IMR-90 (cell line): ENCODE data around the gene KCTD19. TPM values are rescaled to one million over a fixed set of nuclear protein-coding genes. Genes with fewer than 3 reads are reported as not detected.
A peak's percentile ranks its signal among the peaks of the same experiment; 100 is the strongest.

Source experiments
- ATAC-seq: fragments of 200-7000 bp; cut with Tn5 transposase; 2 replicates; pipeline ENCODE4 v1.9.1; 2020; ENCODE audit warnings: low read depth, mild to moderate bottlenecking, moderate library complexity
- BruUV-seq: library from RNA; stranded (reverse); fragments of 400-500 nt; replicated peaks from 2 replicates; lab custom pipeline; 2021; lab: Mats Ljungman, UMichigan
- CTCF ChIA-PET: fragments of 300-600 bp; formaldehyde crosslinking; extraction: SDS; loops from one replicate; lab custom pipeline; 2021; ENCODE audit warnings: antibody characterized with exemption; lab: Yijun Ruan, JAX
- POLR2A ChIA-PET: fragments of 300-600 bp; sonication (Branson Sonifier 250); formaldehyde crosslinking; loops from one replicate; lab custom pipeline; 2022; ENCODE audit warnings: antibody characterized with exemption; ENCODE audit not compliant: unreplicated experiment; lab: Charles Lee
- DNase-seq: peaks from one replicate; pipeline ENCODE4 v3.0.0; 2013
- H2AFZ ChIP-seq: replicated peaks from 2 replicates; pipeline ENCODE3; 2013; ENCODE audit warnings: low read length, mild to moderate bottlenecking; ENCODE audit not compliant: poor library complexity
- H2AK5ac ChIP-seq: 2 replicates; pipeline ENCODE4 v1.6.1; 2013; ENCODE audit warnings: low read depth, low read length, inconsistent platforms
- H2AK9ac ChIP-seq: replicated peaks from 2 replicates; pipeline ENCODE3; 2013; ENCODE audit warnings: mild to moderate bottlenecking, low read depth, low read length, moderate library complexity; ENCODE audit not compliant: poor library complexity
- H2BK120ac ChIP-seq: 2 replicates; pipeline ENCODE4 v1.6.1; 2013; ENCODE audit warnings: low read depth, low read length, inconsistent platforms
- H2BK15ac ChIP-seq: 3 replicates; pipeline ENCODE4 v1.6.1; 2013; ENCODE audit warnings: low read depth, low read length, inconsistent platforms
- H2BK20ac ChIP-seq: 2 replicates; pipeline ENCODE4 v1.6.1; 2013; ENCODE audit warnings: low read depth, mild to moderate bottlenecking, inconsistent platforms, low read length, moderate library complexity
- H2BK5ac ChIP-seq: 2 replicates; pipeline ENCODE4 v1.6.1; 2013; ENCODE audit warnings: mild to moderate bottlenecking, low read depth, low read length, inconsistent platforms; ENCODE audit not compliant: poor library complexity, severe bottlenecking
- H3K14ac ChIP-seq: replicated peaks from 2 replicates; pipeline ENCODE4 v1.6.1; 2013; ENCODE audit warnings: low read depth, low read length, inconsistent platforms
- H3K18ac ChIP-seq: 2 replicates; pipeline ENCODE4 v1.6.1; 2013; ENCODE audit warnings: low read depth, low read length, control low read depth
- H3K23ac ChIP-seq: 2 replicates; pipeline ENCODE4 v1.6.1; 2013; ENCODE audit warnings: low read depth, low read length, inconsistent platforms
- H3K27ac ChIP-seq: 2 replicates; pipeline ENCODE4 v1.5.1; 2013; ENCODE audit warnings: mild to moderate bottlenecking, control low read depth, low read length; ENCODE audit not compliant: insufficient read depth
- H3K27me3 ChIP-seq: 2 replicates; pipeline ENCODE4 v1.6.1; 2013; ENCODE audit warnings: low read length; ENCODE audit not compliant: control insufficient read depth, insufficient read depth
- H3K36me3 ChIP-seq: 2 replicates; pipeline ENCODE4 v1.6.1; 2013; ENCODE audit warnings: low read length, mixed read lengths; ENCODE audit not compliant: control insufficient read depth, insufficient read depth
- H3K4ac ChIP-seq: 2 replicates; pipeline ENCODE4 v1.6.1; 2013; ENCODE audit warnings: low read depth, low read length, inconsistent platforms
- H3K4me1 ChIP-seq: 2 replicates; pipeline ENCODE4 v1.6.1; 2013; ENCODE audit warnings: low read length, mixed read lengths; ENCODE audit not compliant: control insufficient read depth, insufficient read depth
- H3K4me2 ChIP-seq: 2 replicates; pipeline ENCODE4 v1.6.1; 2013; ENCODE audit warnings: low read depth, mild to moderate bottlenecking, control low read depth, low read length, moderate library complexity
- H3K4me3 ChIP-seq: 2 replicates; pipeline ENCODE4 v1.5.1; 2013; ENCODE audit warnings: low read depth, mild to moderate bottlenecking, control low read depth, low read length, moderate library complexity; ENCODE audit not compliant: insufficient read depth
- H3K56ac ChIP-seq: 2 replicates; pipeline ENCODE4 v1.6.1; 2013; ENCODE audit warnings: low read length, inconsistent platforms; ENCODE audit not compliant: insufficient read depth; ENCODE audit errors: extremely low read depth
- H3K79me1 ChIP-seq, 2 experiments: 2 replicates each; pipeline ENCODE4 v1.6.1; 2013; ENCODE audit warnings: low read length in 2 of 2, inconsistent platforms in 1 of 2, low read depth in 1 of 2
- H3K9ac ChIP-seq: 2 replicates; pipeline ENCODE4 v1.6.1; 2013; ENCODE audit warnings: low read depth, low read length, control low read depth
- H3K9me1 ChIP-seq: 2 replicates; pipeline ENCODE4 v1.6.1; 2013; ENCODE audit warnings: low read length, inconsistent platforms; ENCODE audit not compliant: insufficient read depth
- H3K9me3 ChIP-seq: 2 replicates; pipeline ENCODE4 v1.6.1; 2013; ENCODE audit warnings: low read length; ENCODE audit not compliant: control insufficient read depth, insufficient read depth
- H4K20me1 ChIP-seq: 2 replicates; pipeline ENCODE4 v1.6.1; 2013; ENCODE audit warnings: low read length, inconsistent platforms; ENCODE audit not compliant: insufficient read depth
- H4K5ac ChIP-seq: 2 replicates; pipeline ENCODE4 v1.6.1; 2013; ENCODE audit warnings: mild to moderate bottlenecking, low read depth, low read length, control low read depth
- H4K8ac ChIP-seq, 2 experiments: 2 replicates each; pipeline ENCODE4 v1.6.1; 2013; ENCODE audit warnings: low read depth in 2 of 2, low read length in 2 of 2, control low read depth in 1 of 2, inconsistent platforms in 1 of 2
- H4K91ac ChIP-seq: 2 replicates; pipeline ENCODE4 v1.6.1; 2013; ENCODE audit warnings: low read depth, low read length, inconsistent platforms; ENCODE audit not compliant: insufficient read depth
- BHLHE40 ChIP-seq: fragments of 150-350 bp; IDR thresholded peaks from 2 replicates; pipeline ENCODE4 v1.6.1; 2016; ENCODE audit warnings: mild to moderate bottlenecking, low read depth, low read length
- CEBPB ChIP-seq: IDR thresholded peaks from 2 replicates; pipeline ENCODE4 v1.6.1; 2012; ENCODE audit warnings: low read depth, low read length, improper control_type of control experiment
- CHD1 ChIP-seq: IDR thresholded peaks from 2 replicates; pipeline ENCODE4 v1.6.1; 2012; ENCODE audit warnings: low read depth, low read length, improper control_type of control experiment
- CTCF ChIP-seq: conservative IDR thresholded peaks from 2 replicates; pipeline ENCODE4 v1.5.1; 2012; ENCODE audit warnings: mild to moderate bottlenecking, low read depth, low read length, improper control_type of control experiment
- ELK1 ChIP-seq: fragments of 150-350 bp; IDR thresholded peaks from 2 replicates; pipeline ENCODE4 v1.6.1; 2016; ENCODE audit warnings: low read depth, mild to moderate bottlenecking, low read length, moderate library complexity, borderline replicate concordance
- FOS ChIP-seq: fragments of 150-350 bp; IDR thresholded peaks from 2 replicates; pipeline ENCODE4 v1.6.1; 2016; ENCODE audit warnings: low read depth, low read length
- MAFK ChIP-seq: IDR thresholded peaks from 2 replicates; pipeline ENCODE4 v1.6.1; 2012; ENCODE audit warnings: low read depth, low read length, improper control_type of control experiment
- MAZ ChIP-seq: IDR thresholded peaks from 2 replicates; pipeline ENCODE4 v1.6.1; 2012; ENCODE audit warnings: low read depth, mild to moderate bottlenecking, low read length, improper control_type of control experiment, moderate library complexity, borderline replicate concordance
- MXI1 ChIP-seq: IDR thresholded peaks from 2 replicates; pipeline ENCODE4 v1.6.1; 2012; ENCODE audit warnings: low read depth, mild to moderate bottlenecking, low read length, moderate library complexity, borderline replicate concordance
- POLR2A ChIP-seq: IDR thresholded peaks from 2 replicates; pipeline ENCODE4 v1.6.1; 2012; ENCODE audit warnings: mild to moderate bottlenecking, low read depth, low read length
- RAD21 ChIP-seq: IDR thresholded peaks from 2 replicates; pipeline ENCODE4 v1.6.1; 2012; ENCODE audit warnings: low read length, improper control_type of control experiment
- RCOR1 ChIP-seq: IDR thresholded peaks from 2 replicates; pipeline ENCODE4 v1.6.1; 2012; ENCODE audit warnings: mild to moderate bottlenecking, low read length, improper control_type of control experiment; ENCODE audit not compliant: insufficient replicate concordance
- RFX5 ChIP-seq: IDR thresholded peaks from 2 replicates; pipeline ENCODE4 v1.8.0; 2012; ENCODE audit warnings: low read depth, mild to moderate bottlenecking, low read length, moderate library complexity
- SMC3 ChIP-seq: fragments of 150-350 bp; IDR thresholded peaks from 2 replicates; pipeline ENCODE4 v1.6.1; 2016; ENCODE audit warnings: low read depth, mild to moderate bottlenecking, antibody characterized with exemption, low read length, moderate library complexity
- USF2 ChIP-seq: fragments of 150-350 bp; IDR thresholded peaks from 2 replicates; pipeline ENCODE4 v1.6.1; 2017; ENCODE audit warnings: mild to moderate bottlenecking, antibody characterized with exemption, low read length, low read depth
- WGBS, 2 experiments: methylation state at CpG; one replicate each; pipeline versions ENCODE4 v1.1.5 to v1.1.7; 2013; ENCODE audit warnings: missing lambda C conversion rate in 2 of 2; ENCODE audit not compliant: insufficient read length in 1 of 2; ENCODE audit errors: extremely low coverage in 2 of 2; 5-methylcytosine and 5-hydroxymethylcytosine counted together
- dilution Hi-C: fragments of 300-500 bp; cut with HindIII; formaldehyde crosslinking; loops from one replicate; pipeline ENCODE4 v1.14.3; 2018; ENCODE audit warnings: low sequenced_read_pairs; ENCODE audit not compliant: unreplicated experiment
- in situ Hi-C: fragments of 300-500 bp; cut with MboI; formaldehyde crosslinking; loops from 3 replicates; pipeline ENCODE4 v1.14.3; 2019; ENCODE audit warnings: low sequenced_read_pairs, inconsistent platforms, mixed read lengths
- intact Hi-C: fragments of 100-400 bp; cut with micrococcal nuclease; formaldehyde crosslinking; loops from 2 replicates; pipeline ENCODE4 v1.10.0; 2022
- polyA plus RNA-seq, 3 experiments: library from polyadenylated mRNA; depleted of rRNA; stranded (reverse); fragments of >200 nt; gene quantifications; 2 replicates each; pipeline ENCODE4 v1.2.3, GENCODE V29; 2012; ENCODE audit warnings: low replicate concordance in 1 of 3
- total RNA-seq: library from RNA; depleted of rRNA; stranded (reverse); fragments of >200 nt; gene quantifications from 2 replicates; pipeline ENCODE4 v1.2.3, GENCODE V29; 2012

KCTD19 gene
- total and polyA plus RNA-seq, 2 of the 4 experiments (the other 2 are of a cell fraction) = under 0.01 to 0.07 TPM

GRCh38 chr16:67283826-67284555, 42.5 kb downstream of the KCTD19 start:
- dilution Hi-C loops = no loop called here
- H3K4me2 ChIP-seq = no peak overlapping the region
- WGBS, 2 experiments = 95% methylated on average over 14 of the region's 21 CpGs; no CpG with 5 or more reads in 1 of the 2 experiments
- H3K36me3 ChIP-seq = no peaks in the 10 kb centered on the region
- peaks cover 8% of the 10 kb centered on the region; the same call in 1 of the 2 replicates for H3K9me1 ChIP-seq
- H2BK120ac ChIP-seq = no peak overlapping the region
- no peak overlapping the region for H4K5ac ChIP-seq
- ATAC-seq (no peak), DNase-seq (no peak)
- no TSS peak for BruUV-seq
- ChIA-PET CTCF (interaction anchor here (0.5 to 1.4 kb wide), 2 partner anchors 23 to 167 kb away, joined by 3 to 5 read pairs; no protein-coding TSS in a partner anchor), POLR2A (no interaction called here)
- H3K56ac ChIP-seq = no peak overlapping the region
- H3K9ac ChIP-seq = no peak overlapping the region
- intact Hi-C loops = no loop called here
- H3K9me3 ChIP-seq = no peaks in the 10 kb centered on the region
- H2BK5ac ChIP-seq = no peak overlapping the region
- peak overlapping the region; percentile 40; the same call in 1 of the 2 replicates for H3K4ac ChIP-seq
- no peak overlapping the region for H4K91ac ChIP-seq
- no peak overlapping the region for H3K4me3 ChIP-seq
- no peak overlapping the region for H4K8ac ChIP-seq
- no peaks in the 10 kb centered on the region for H4K20me1 ChIP-seq
- H3K23ac ChIP-seq = no peak overlapping the region
- H2BK20ac ChIP-seq = no peak overlapping the region
- no peak overlapping the region for H3K18ac ChIP-seq
- H2AK5ac ChIP-seq = peak overlapping the region; percentile 48; the same call in 1 of the 2 replicates
- H3K27me3 ChIP-seq = no peaks in the 10 kb centered on the region
- no peak overlapping the region for H2AFZ ChIP-seq
- no peak overlapping the region for H2AK9ac ChIP-seq
- no peak overlapping the region for H3K27ac ChIP-seq
- peaks cover 5% of the 10 kb centered on the region for H3K4me1 ChIP-seq
- H3K14ac ChIP-seq = no peak overlapping the region
- in situ Hi-C loops = no loop called here
- peaks cover 0 to 8% of the 10 kb centered on the region in 2 experiments; a peak in 2 of 4 replicates for H3K79me1 ChIP-seq
- H2BK15ac ChIP-seq = no peak overlapping the region
- TF ChIP-seq MAFK (no peak), POLR2A (no peak), CEBPB (no peak), SMC3 (no peak), USF2 (no peak), RAD21 (no peak), CTCF (no peak), FOS (no peak), RFX5 (no peak), MAZ (no peak), CHD1 (no peak), RCOR1 (no peak), BHLHE40 (no peak), ELK1 (no peak), MXI1 (no peak)
